PC-3 (cell line): Measurements from ENCODE around the gene TFDP1.

Experiments used
- CTCF ChIP-seq: fragments of 300-600 bp; sonication (generic); conservative IDR thresholded peaks from 2 replicates; pipeline ENCODE4 v1.5.1; 2017; ENCODE audit warnings: antibody characterized with exemption, low read depth, mild to moderate bottlenecking, low read length
- EZH2 ChIP-seq: fragments of 300-600 bp; sonication (generic); IDR thresholded peaks from one replicate; pipeline ENCODE4 v1.6.1; 2017; ENCODE audit warnings: antibody characterized with exemption, mild to moderate bottlenecking, low read length; ENCODE audit not compliant: unreplicated experiment
- EZH2phosphoT487 ChIP-seq: fragments of 300-600 bp; sonication (generic); IDR thresholded peaks from 2 replicates; pipeline ENCODE4 v1.6.1; 2018; ENCODE audit warnings: mild to moderate bottlenecking, antibody characterized with exemption, low read length, borderline replicate concordance

GRCh38 chr13:113638173-113638746, 53.7 kb downstream of the TFDP1 start:
- TF ChIP-seq CTCF, result no peak
- TF ChIP-seq EZH2, result no peak
- no peak for TF ChIP-seq EZH2phosphoT487
